Stimulated activated CD4-positive, alpha-beta T cell treated with anti-CD3 and anti-CD28 coated beads, Interleukin-4, amount 100 ng/mL, for 48 hours (primary cell): ENCODE results near the gene PDE4D.
A peak's percentile ranks its signal among the peaks of the same experiment; 100 is the strongest.

Experiments
- DNase-seq, 2 donors: peaks; one replicate each; pipeline ENCODE4 v3.0.0-alpha.2; 2020; ENCODE audit warnings: low read depth in 2 of 2

Gene PDE4D

DNA sequence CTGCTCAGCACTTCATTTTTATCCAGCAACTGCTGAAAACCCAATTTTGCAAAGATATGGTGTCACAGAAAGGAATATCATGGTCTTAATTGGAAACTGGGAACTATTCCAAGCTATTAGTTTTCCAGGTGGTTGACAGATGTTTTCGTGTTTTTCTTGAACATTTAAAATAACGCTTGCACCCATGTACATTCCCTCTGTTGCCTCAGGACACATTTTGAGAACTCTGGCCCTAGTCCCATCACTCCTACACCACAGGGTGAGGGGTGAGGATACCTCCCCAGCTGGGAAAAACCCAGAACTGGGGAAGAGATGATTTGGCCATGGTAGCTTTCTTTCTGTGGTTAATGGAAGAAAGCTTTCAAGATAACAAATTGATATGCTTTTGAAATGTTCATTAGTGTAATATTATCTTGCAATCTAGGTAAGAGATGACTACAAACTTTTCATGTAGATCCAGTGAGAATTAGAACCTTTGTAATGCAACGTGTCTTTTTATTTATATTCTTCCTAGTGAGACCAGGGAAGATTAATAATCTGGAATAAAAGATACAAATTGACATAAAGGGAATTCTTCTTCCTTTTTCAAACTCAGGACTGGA is 683.7 kb downstream of the PDE4D start:
- DNase-seq, result no peak

DNA sequence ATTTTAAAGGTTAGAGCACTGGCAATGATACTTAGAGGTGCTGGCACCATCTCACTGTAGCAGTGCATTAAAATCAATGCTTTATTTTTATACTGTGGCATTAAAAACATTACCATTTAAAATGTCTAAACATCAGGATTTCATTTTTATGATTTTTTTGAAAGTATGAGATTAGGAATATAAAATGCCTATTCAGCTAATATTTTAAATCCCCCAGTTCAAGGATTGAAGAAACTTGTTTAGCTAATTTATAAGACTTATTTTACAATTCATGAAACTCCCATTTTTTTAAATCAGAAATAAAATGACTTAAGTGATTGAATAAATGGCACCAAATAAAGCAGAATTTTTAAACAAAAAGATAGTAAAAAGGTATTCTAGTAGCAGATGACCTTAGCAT is 685.1 kb downstream of the PDE4D start:
- no peak for DNase-seq

- no peak for DNase-seq
Measured at GRCh38 chr5:59207401-59207800, 686.1 kb downstream of the PDE4D start.

DNA sequence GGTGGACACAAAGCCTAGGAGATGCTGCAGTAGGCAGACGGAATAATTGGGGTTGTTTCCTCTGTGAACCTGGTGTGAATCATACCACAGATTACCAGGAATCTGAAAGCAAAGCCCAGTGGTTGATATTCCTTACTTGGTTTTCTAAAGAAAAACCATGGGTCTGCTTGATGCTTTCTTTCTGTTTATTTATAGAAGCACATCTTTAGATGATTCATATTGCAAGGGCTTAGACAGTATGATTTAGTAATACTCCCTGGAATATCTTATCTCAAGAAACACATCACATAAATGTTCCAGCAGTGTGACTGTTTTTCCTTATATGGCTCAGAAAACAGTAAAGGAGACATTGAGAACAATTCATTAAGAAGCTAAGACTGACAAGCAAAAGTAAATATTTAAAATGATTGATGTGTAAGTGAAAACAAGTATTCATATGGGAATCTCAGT is 687.4 kb downstream of the PDE4D start:
- DNase-seq, result no peak

DNA sequence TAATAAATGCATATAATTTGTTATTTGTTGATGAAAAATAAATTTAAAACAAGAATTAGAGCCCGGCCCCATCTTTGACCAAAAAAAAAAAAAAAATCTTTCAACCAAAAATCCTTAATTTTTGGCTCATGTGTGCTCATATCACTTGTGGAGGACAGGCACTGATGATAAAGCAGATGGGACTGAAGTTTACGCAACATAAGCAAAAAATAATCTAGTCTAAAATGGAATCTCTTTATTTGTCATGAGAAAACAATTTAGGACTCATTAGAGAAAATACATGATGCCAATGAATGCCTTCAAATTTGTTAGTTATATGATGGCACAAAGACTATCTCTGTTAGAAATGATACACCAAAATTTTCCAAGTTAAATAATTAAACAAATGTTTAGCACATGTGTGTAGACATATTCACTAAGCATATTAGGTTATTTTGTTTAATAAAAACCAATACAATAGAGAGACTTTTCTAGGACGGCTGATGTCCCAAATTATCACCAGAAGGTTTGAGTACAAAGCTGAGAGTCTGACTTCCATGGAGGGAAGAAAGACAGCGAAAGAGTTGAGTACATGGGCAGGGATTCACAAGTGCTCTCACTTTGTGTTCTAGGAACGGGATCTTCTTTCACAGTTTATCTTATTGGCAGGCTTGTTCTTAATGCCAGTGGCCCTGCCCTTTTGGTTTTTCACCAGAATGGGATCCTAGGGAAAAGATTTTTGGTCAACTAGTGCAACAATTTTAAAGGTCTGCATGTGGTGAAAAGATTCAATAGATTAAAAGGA is 689.2 kb downstream of the PDE4D start:
- no peak for DNase-seq

- DNase-seq, result no peak
Measured at GRCh38 chr5:59199868-59200267, 693.7 kb downstream of the PDE4D start.

DNA sequence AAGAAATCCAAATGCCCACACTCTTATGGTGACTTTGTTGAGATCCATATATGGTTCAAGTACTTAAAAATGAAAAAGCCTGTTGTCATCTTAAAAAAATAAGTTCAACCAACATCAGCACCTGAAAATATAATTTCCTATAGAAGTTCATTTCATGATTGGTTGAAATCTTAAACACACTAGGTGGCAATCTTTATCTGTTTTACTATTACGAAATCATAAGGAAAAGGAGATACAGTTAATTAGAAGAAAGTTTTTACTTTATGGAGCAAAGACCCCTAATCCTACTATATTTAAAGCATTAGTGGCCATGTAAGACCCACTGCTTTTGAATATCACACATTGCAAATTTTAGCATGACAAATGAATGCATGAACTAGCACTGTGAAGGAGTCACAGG is 694.7 kb downstream of the PDE4D start:
- DNase-seq, result no peak

DNA sequence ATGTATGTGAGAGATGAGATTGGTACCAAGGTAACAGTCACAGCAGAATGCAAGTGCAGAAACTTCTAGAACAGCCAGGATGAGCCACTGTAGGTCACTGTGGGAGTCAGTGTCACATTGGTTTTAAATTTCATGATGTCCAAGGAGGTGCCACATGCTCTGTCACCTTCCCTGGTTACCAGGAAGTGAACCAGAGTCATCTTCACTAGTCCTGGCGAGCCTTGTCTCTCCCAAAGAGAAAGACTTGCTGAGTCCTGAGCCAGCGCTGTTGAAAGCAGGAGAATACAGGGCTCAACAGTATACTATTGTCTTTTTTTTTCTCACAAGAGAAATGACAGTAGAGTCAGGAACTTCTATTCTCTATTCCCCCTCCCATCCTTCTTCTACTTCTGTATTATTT is 695.2 kb downstream of the PDE4D start:
- DNase-seq, result no peak

DNA sequence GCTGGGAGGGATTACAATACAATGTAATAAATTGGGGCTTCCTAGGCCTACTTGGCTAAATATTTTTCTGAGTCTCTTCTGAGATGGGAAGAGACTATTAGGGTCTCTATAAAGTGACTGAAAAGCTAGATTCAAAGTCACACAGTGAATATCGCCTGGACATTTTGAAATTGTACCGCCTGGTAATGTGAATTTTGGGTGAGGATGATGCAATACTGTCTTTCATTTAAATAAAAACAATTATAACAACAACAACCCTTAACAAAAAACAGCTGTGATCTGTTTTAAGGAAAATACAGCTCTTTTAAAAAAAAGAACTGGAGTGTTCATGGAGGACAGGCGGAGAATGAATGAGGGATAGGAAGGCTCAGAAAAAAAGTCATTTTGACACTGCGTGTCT is 695.6 kb downstream of the PDE4D start:
- no peak for DNase-seq

GRCh38 chr5:59193616-59194319 is 699.8 kb downstream of the PDE4D start:
- no peak for DNase-seq

GRCh38 chr5:59190746-59191145 is 702.8 kb downstream of the PDE4D start:
- no peak for DNase-seq

- no peak for DNase-seq
Measured at GRCh38 chr5:59189472-59190244, 703.9 kb downstream of the PDE4D start.

- DNase-seq, result peak; percentile 37 to 42
Measured at GRCh38 chr5:59188419-59189225, 704.9 kb downstream of the PDE4D start.

- no peak for DNase-seq
Measured at GRCh38 chr5:59187857-59188256, 705.7 kb downstream of the PDE4D start.

DNA sequence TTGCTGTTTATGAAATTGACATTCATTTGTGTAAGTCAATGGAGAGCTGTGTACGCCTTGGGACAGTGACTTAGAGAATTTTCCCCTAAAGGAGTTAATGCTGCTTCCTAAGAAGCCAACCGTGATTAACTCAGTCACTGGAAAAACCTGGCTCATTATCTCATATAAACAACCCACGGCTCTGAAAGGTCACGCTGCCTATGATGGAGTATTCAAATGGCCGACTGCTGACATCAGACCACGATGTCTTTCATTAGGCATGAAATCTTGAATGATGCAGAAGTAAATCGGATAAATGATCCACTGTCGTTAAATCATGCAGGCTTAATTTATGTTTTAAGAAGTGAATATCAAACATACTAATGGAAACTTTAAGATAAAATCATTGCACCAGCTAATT is 706.9 kb downstream of the PDE4D start:
- DNase-seq, result no peak

DNA sequence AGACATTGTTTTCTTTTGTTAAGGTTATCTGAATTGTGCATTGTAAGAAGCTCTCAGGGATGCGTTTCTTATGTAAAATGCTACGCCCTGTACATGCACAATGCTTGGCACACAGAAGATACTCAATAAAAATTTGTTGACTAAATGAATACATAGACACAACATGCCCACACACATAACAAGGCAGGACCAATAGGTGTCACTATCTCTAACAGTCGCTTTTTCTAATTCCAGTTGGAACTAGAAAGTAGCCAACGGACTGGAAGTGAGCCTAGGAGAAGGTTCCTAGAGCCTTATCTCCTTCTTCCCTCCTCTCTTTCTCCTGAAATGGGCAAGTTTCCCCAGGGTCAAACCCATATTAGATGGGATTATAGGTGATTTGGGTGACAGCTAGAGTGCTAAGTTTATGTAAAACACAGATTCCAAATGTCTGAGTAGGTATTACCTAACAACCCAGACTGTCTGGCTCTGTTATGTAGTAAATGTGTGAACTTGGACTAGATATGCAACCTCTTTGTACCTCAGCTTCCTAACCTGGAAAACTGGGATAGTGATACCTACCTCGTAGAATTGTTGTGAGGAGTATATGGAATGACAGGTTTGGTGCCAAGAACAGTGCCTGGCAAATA is 707.7 kb downstream of the PDE4D start:
- DNase-seq, result no peak

- no peak for DNase-seq
Measured at GRCh38 chr5:59184769-59185168, 708.8 kb downstream of the PDE4D start.

DNA sequence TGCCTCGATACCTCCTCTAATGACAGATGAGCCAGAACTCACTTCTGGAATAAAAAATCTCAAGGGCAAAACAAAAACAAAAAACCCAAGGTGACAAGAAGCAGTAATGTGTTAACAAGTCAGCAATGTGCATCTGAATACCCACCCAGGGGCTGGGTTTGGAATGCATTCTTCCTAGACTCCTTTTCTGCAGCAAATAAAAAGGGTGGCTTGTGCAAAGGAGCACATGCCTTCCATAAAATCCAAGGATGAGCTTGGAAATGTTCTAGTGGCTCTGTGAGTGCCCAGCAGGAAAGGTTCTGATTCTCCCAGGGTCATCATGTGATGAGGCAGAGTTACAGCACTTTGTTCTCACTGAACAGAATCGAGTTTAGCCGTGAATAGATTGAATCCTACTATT is 710.8 kb downstream of the PDE4D start:
- no peak for DNase-seq

DNA sequence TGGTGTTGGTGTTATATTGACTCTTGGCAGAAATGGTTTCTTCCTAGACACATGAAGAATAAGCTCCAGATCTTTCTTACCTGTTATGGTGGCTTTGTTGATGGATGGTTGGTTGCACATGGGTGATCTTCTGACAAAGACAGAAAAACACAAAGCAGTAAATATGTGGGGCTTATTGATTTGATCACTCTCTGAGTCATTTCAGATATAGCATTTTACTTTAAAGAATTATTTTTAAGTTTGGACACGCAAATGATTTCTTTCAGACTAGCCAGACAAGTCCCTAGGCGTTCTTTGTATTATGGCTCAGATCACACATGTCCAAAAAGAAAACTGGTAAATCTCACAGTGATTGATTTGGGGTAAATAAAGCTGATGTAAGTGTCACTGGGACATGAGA is 713.0 kb downstream of the PDE4D start:
- no peak for DNase-seq

GRCh38 chr5:59179704-59180103 is 713.8 kb downstream of the PDE4D start:
- no peak for DNase-seq

GRCh38 chr5:59178482-59178881 is 715.0 kb downstream of the PDE4D start:
- DNase-seq, result no peak
